ENCODE data around the gene SLC35A1.

DNA sequence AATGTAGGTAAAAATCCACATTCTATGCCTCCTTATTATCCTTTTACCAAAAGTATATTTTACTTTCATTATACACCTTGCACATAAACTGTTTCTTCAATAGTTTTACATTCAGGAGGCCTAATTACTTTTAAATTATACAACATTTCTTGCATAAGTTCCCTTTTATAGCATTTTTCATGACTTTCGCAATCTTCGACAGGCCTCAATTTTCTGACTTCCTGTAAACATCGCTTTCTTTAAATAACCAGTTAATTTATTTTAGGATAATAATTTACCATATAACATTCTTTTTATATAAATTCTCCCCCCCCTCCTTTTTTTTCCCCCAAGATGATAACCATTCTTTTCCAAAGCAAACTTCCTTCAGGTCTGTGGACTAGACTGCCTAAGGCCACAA is 9.2 kb downstream of the SLC35A1 start:
- TF ChIP-seq, protein P1, sequence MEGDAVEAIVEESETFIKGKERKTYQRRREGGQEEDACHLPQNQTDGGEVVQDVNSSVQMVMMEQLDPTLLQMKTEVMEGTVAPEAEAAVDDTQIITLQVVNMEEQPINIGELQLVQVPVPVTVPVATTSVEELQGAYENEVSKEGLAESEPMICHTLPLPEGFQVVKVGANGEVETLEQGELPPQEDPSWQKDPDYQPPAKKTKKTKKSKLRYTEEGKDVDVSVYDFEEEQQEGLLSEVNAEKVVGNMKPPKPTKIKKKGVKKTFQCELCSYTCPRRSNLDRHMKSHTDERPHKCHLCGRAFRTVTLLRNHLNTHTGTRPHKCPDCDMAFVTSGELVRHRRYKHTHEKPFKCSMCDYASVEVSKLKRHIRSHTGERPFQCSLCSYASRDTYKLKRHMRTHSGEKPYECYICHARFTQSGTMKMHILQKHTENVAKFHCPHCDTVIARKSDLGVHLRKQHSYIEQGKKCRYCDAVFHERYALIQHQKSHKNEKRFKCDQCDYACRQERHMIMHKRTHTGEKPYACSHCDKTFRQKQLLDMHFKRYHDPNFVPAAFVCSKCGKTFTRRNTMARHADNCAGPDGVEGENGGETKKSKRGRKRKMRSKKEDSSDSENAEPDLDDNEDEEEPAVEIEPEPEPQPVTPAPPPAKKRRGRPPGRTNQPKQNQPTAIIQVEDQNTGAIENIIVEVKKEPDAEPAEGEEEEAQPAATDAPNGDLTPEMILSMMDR (IDR thresholded peaks at IDR 0.05) = no peak
- TF ChIP-seq ZFX (IDR thresholded peaks at IDR 0.05; ENCODE audit: borderline replicate concordance) = no peak
